ENCODE data around the gene PRRT1. TPM values are rescaled to one million over a fixed set of nuclear protein-coding genes. Genes with fewer than 3 reads are reported as not detected.

The PRRT1 gene
- total RNA-seq, 1 experiment from 2014 or later, result 1.9 TPM

GRCh38 chr6:32175322-32175710, 23.6 kb upstream of the PRRT1 start:
- peaks cover 23 to 34% (median 33%) of the 10 kb centered on the region in 3 experiments; a peak in 6 of 7 replicates for H3K36me3 Mint-ChIP-seq (ENCODE audit: insufficient read depth in 1 of 3, low read depth in 3 of 3)
- Histone ChIP-seq H2BK120ac (ENCODE audit: low read depth, low read length, poor library complexity, severe bottlenecking) (no peak overlapping the region), H3K27me3 (ENCODE audit: insufficient read depth, low read length) (no peaks in the 10 kb centered on the region), H2BK5ac (ENCODE audit: insufficient read length, low read length) (no peak overlapping the region), H3K79me2 (ENCODE audit: insufficient read depth, low read length) (peaks cover 18% of the 10 kb centered on the region; the same call in 1 of the 2 replicates), H3K14ac (ENCODE audit: insufficient read depth, low read length) (no peak overlapping the region), H3T11ph (ENCODE audit: low read length) (no peak overlapping the region), H3K27ac (ENCODE audit: insufficient read length, low read depth, low read length) (no peak overlapping the region), H3K4ac (ENCODE audit: low read depth, low read length) (no peak overlapping the region), H3K23me2 (ENCODE audit: insufficient read length, low read depth, low read length, poor library complexity, severe bottlenecking) (peaks cover 22% of the 10 kb centered on the region), H3K56ac (ENCODE audit: insufficient read length, low read depth, low read length) (no peak overlapping the region), H2BK15ac (ENCODE audit: low read depth, low read length) (no peak overlapping the region), H4K20me1 (ENCODE audit: control insufficient read depth, insufficient read depth, insufficient read length) (no peaks in the 10 kb centered on the region), H3K23ac (ENCODE audit: insufficient read length, low read depth, low read length) (no peak overlapping the region), H2AK5ac (ENCODE audit: insufficient read length, low read length) (no peak overlapping the region), H3K18ac (ENCODE audit: insufficient read length, low read depth, low read length) (no peak overlapping the region), H3K9me3 (ENCODE audit: control insufficient read depth, low read depth, low read length) (no peaks in the 10 kb centered on the region), H2AFZ (ENCODE audit: low read length) (no peak overlapping the region), H4K8ac (replicated peaks; ENCODE audit: insufficient read length, low read depth, low read length) (no peak overlapping the region), H3K79me1 (ENCODE audit: insufficient read depth, low read depth, low read length, poor library complexity, severe bottlenecking) (no peaks in the 10 kb centered on the region), H4K91ac (ENCODE audit: insufficient read length, low read depth, low read length) (no peak overlapping the region), H2BK12ac (ENCODE audit: insufficient read length, low read depth, low read length) (no peak overlapping the region), H3K4me2 (ENCODE audit: insufficient read depth, insufficient read length, low read length) (peak overlapping the region; percentile 83), H2BK20ac (ENCODE audit: low read depth, low read length, poor library complexity, severe bottlenecking) (no peak overlapping the region), H3K4me1 (ENCODE audit: insufficient read depth, low read length) (peaks cover 7% of the 10 kb centered on the region), H4K5ac (ENCODE audit: insufficient read length, low read depth, low read length) (no peak overlapping the region), H3K9ac (ENCODE audit: extremely low read depth, insufficient read length, low read length) (peak overlapping the region; percentile 72)
- H3K27ac Mint-ChIP-seq, result peak overlapping the region in 2 of 3 experiments; percentile 80 to 96; a peak in 3 of 7 replicates
- DNase-seq, result no peak
- peak overlapping the region; percentile 83 to 86 for H3K4me3 Mint-ChIP-seq
- TF ChIP-seq, protein P1, sequence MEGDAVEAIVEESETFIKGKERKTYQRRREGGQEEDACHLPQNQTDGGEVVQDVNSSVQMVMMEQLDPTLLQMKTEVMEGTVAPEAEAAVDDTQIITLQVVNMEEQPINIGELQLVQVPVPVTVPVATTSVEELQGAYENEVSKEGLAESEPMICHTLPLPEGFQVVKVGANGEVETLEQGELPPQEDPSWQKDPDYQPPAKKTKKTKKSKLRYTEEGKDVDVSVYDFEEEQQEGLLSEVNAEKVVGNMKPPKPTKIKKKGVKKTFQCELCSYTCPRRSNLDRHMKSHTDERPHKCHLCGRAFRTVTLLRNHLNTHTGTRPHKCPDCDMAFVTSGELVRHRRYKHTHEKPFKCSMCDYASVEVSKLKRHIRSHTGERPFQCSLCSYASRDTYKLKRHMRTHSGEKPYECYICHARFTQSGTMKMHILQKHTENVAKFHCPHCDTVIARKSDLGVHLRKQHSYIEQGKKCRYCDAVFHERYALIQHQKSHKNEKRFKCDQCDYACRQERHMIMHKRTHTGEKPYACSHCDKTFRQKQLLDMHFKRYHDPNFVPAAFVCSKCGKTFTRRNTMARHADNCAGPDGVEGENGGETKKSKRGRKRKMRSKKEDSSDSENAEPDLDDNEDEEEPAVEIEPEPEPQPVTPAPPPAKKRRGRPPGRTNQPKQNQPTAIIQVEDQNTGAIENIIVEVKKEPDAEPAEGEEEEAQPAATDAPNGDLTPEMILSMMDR (conservative IDR thresholded peaks at IDR 0.05), result no peak
- H3K9me3 Mint-ChIP-seq, result no peaks in the 10 kb centered on the region; a peak in 1 of 5 replicates
- no CpG with 5 or more reads among the region's 2 CpGs for WGBS (ENCODE audit: extremely low coverage, insufficient read length, low lambda C conversion rate)
- H3K4me1 Mint-ChIP-seq, result peaks cover 38 to 47% of the 10 kb centered on the region in 2 experiments
- H3K27me3 Mint-ChIP-seq (ENCODE audit: low read depth), result no peaks in the 10 kb centered on the region; the same call in 1 of the 2 replicates

Data from H9 (cell line).